NAMALWA (cell line): ENCODE data around the gene GOSR2.
"Not testable (repeated sequence)": the region's sequence is repeated elsewhere in the genome, so short reads cannot be mapped to it uniquely, and the experiment has no call there.

ENCODE experiments used
- DNase-seq: peaks from one replicate; pipeline ENCODE4 v3.0.0-alpha.2; 2015; ENCODE audit warnings: low spot score

Gene GOSR2

GRCh38 chr17:46930051-46930450, 7.1 kb downstream of the GOSR2 start:
- DNase-seq = no peak

- DNase-seq = no peak
These were observed 8.6 kb downstream of the GOSR2 start for GRCh38 chr17:46931596-46931995.

GRCh38 chr17:46935658-46936266, 12.8 kb downstream of the GOSR2 start:
- no peak for DNase-seq

- peak; percentile 90 for DNase-seq
These were observed 17.9 kb downstream of the GOSR2 start for GRCh38 chr17:46940692-46941404.

GRCh38 chr17:46942441-46943217, 19.7 kb downstream of the GOSR2 start:
- DNase-seq = peak; percentile 74

- DNase-seq = no peak
These were observed 20.2 kb downstream of the GOSR2 start for GRCh38 chr17:46943218-46943500.

GRCh38 chr17:46943501-46944393, 20.8 kb downstream of the GOSR2 start:
- no peak for DNase-seq

GRCh38 chr17:46944931-46945330, 22.0 kb downstream of the GOSR2 start:
- no peak for DNase-seq

GRCh38 chr17:46947216-46947615, 24.3 kb downstream of the GOSR2 start:
- no peak for DNase-seq

GRCh38 chr17:46948544-46948943, 25.6 kb downstream of the GOSR2 start:
- DNase-seq = no peak

GRCh38 chr17:46949291-46950174, 26.6 kb downstream of the GOSR2 start:
- DNase-seq = no peak

- no peak for DNase-seq
These were observed 27.5 kb downstream of the GOSR2 start for GRCh38 chr17:46950342-46950996.

GRCh38 chr17:46950997-46951621, 28.1 kb downstream of the GOSR2 start:
- no peak for DNase-seq

GRCh38 chr17:46951706-46952105, 28.7 kb downstream of the GOSR2 start:
- DNase-seq = no peak

GRCh38 chr17:46952115-46952514, 29.2 kb downstream of the GOSR2 start:
- DNase-seq = no peak

GRCh38 chr17:46953191-46953590, 30.2 kb downstream of the GOSR2 start:
- DNase-seq = not testable (repeated sequence)

GRCh38 chr17:46958041-46958591, 35.2 kb downstream of the GOSR2 start:
- DNase-seq = no peak

- DNase-seq = no peak
These were observed 37.2 kb downstream of the GOSR2 start for GRCh38 chr17:46960152-46960551.

GRCh38 chr17:46962374-46962790, 39.4 kb downstream of the GOSR2 start:
- no peak for DNase-seq

GRCh38 chr17:46963571-46963970, 40.6 kb downstream of the GOSR2 start:
- no peak for DNase-seq
